Prostate gland (tissue), 2 donors: ENCODE data around the gene HIVEP3.

Source experiments
- POLR2A ChIP-seq: fragments of 450-650 bp; IDR thresholded peaks from one replicate; pipeline ENCODE4 v1.6.1; 2016; ENCODE audit warnings: antibody characterized with exemption, mild to moderate bottlenecking
- POLR2AphosphoS5 ChIP-seq: sonication (generic); formaldehyde crosslinking; IDR thresholded peaks from one replicate; pipeline ENCODE4 v1.6.1; 2017; ENCODE audit warnings: antibody characterized with exemption
- TF ChIP-seq, protein P1 (sequence below), 4 experiments: fragments of 200-600 bp in 2 of 4; fragments of 450-650 bp in 2 of 4; sonication (generic) in 2 of 4; IDR thresholded peaks; 1 replicate in 3 of 4; 2 replicates in 1 of 4; pipeline ENCODE4 v1.5.1; 2016 to 2019; ENCODE audit warnings: antibody characterized with exemption in 4 of 4, mild to moderate bottlenecking in 2 of 4, moderate library complexity in 2 of 4

DNA sequence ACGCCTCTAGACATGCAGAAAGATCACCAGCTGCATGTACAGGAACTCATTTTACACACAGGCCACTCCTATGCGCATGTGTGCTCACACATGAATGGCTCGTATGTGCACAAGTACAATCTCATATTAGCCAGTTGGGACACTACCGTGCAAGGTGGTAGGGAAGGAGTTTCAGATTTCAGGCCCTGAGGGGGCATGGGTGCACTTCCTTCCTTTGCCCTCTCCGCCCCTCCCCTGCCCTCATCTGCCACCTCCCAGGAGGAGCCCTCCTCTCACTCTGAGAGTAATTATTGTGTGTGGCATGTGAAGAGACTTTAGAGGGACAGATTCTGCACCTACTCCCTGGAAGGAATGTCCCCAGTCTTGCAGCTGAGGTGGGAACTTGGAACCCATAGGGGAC lies 449.0 kb downstream of the HIVEP3 start:
- TF ChIP-seq, protein P1, sequence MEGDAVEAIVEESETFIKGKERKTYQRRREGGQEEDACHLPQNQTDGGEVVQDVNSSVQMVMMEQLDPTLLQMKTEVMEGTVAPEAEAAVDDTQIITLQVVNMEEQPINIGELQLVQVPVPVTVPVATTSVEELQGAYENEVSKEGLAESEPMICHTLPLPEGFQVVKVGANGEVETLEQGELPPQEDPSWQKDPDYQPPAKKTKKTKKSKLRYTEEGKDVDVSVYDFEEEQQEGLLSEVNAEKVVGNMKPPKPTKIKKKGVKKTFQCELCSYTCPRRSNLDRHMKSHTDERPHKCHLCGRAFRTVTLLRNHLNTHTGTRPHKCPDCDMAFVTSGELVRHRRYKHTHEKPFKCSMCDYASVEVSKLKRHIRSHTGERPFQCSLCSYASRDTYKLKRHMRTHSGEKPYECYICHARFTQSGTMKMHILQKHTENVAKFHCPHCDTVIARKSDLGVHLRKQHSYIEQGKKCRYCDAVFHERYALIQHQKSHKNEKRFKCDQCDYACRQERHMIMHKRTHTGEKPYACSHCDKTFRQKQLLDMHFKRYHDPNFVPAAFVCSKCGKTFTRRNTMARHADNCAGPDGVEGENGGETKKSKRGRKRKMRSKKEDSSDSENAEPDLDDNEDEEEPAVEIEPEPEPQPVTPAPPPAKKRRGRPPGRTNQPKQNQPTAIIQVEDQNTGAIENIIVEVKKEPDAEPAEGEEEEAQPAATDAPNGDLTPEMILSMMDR (IDR thresholded peaks at IDR 0.05): no peak
- no peak for TF ChIP-seq POLR2A
- TF ChIP-seq POLR2AphosphoS5: no peak
